Testis (tissue), 3 donors: ENCODE data around the gene SETD1B. TPM values are rescaled to one million over a fixed set of nuclear protein-coding genes. Genes with fewer than 3 reads are reported as not detected.

Experiments used
- DNase-seq: peaks from one replicate; pipeline ENCODE4 v3.0.0-alpha.2; 2019
- H3K27ac ChIP-seq, 2 donors: fragments of 200-600 bp; sonication (generic); one replicate each; pipeline ENCODE4 v1.5.1; 2019
- H3K27me3 ChIP-seq: fragments of 200-600 bp; sonication (generic); one replicate; pipeline ENCODE4 v1.5.1; 2019
- H3K36me3 ChIP-seq: fragments of 200-600 bp; sonication (generic); one replicate; pipeline ENCODE4 v1.5.1; 2017; ENCODE audit warnings: low read depth; ENCODE audit errors: missing control alignments
- H3K4me1 ChIP-seq: fragments of 200-600 bp; sonication (generic); one replicate; pipeline ENCODE4 v1.5.1; 2019
- H3K4me3 ChIP-seq, 2 donors: fragments of 200-600 bp; sonication (generic); one replicate each; pipeline ENCODE4 v1.5.1; 2017 to 2019
- H3K9me3 ChIP-seq: fragments of 200-600 bp; sonication (generic); one replicate; pipeline ENCODE4 v1.5.1; 2017
- CTCF ChIP-seq, 3 experiments: fragments of 450-650 bp in 2 of 3; fragments of 200-600 bp in 1 of 3; sonication (generic) in 1 of 3; IDR thresholded peaks; one replicate each; pipeline ENCODE4 v1.5.1; 2016 to 2019; ENCODE audit warnings: antibody characterized with exemption in 3 of 3, mild to moderate bottlenecking in 2 of 3, moderate library complexity in 1 of 3
- POLR2A ChIP-seq: fragments of 450-650 bp; IDR thresholded peaks from one replicate; pipeline ENCODE4 v1.6.1; 2017; ENCODE audit warnings: antibody characterized with exemption, mild to moderate bottlenecking, moderate library complexity
- WGBS, 2 donors: methylation state at CpG; one replicate each; pipeline ENCODE4 v1.1.5; 2018; 5-methylcytosine and 5-hydroxymethylcytosine counted together
- intact Hi-C: fragments of 100-400 bp; cut with DNase I; formaldehyde crosslinking; loops from one replicate; pipeline ENCODE4 v1.15.1; 2023; ENCODE audit warnings: low total_unique reads
- polyA plus RNA-seq: library from polyadenylated mRNA; stranded (reverse); fragments of 350-450 nt; fragmentation: Illumina TruSeq; extraction: RNeasy Lipid Tissue Mini Kit (QIAGEN cat#74804); gene quantifications from one replicate; pipeline ENCODE4 v1.2.3, GENCODE V29; 2014; ENCODE audit warnings: low read depth, low replicate concordance; ENCODE audit not compliant: insufficient read depth
- total RNA-seq, 2 donors: library from RNA; depleted of rRNA; stranded (reverse); fragments of >200 nt; gene quantifications; one replicate each; pipeline ENCODE4 v1.2.3, GENCODE V29; 2016

Gene SETD1B
- total and polyA plus RNA-seq, 3 donors from 2014 or later = 18.9 to 23.3 (median 23.1) TPM

- WGBS, 2 donors = 15 to 28% methylated on average over 16 to 23 of the region's 30 CpGs
- Histone ChIP-seq H3K27ac (peak overlapping the region; percentile 99), H3K36me3 (no peaks in the 10 kb centered on the region), H3K27me3 (no peaks in the 10 kb centered on the region), H3K4me3 (peak overlapping the region; percentile 79 to 87), H3K9me3 (no peaks in the 10 kb centered on the region), H3K4me1 (peaks cover 70% of the 10 kb centered on the region)
- intact Hi-C loops = no loop called here
- peak; percentile 83 for DNase-seq
- no peak for TF ChIP-seq POLR2A
- TF ChIP-seq CTCF (IDR thresholded peaks at IDR 0.05) = no peak
Measured at GRCh38 chr12:121799156-121799841, 4.5 kb upstream of the SETD1B start.

GRCh38 chr12:121799842-121800693 lies 3.7 kb upstream of the SETD1B start:
- peak overlapping the region; percentile 79 to 87 for H3K4me3 ChIP-seq
- peak overlapping the region; percentile 99 for H3K27ac ChIP-seq
- H3K36me3 ChIP-seq = no peaks in the 10 kb centered on the region
- WGBS, 2 donors = 0% methylated on average over 1 to 74 of the region's 84 CpGs
- peak; percentile 88 for DNase-seq
- no peaks in the 10 kb centered on the region for H3K27me3 ChIP-seq
- peaks cover 62% of the 10 kb centered on the region for H3K4me1 ChIP-seq
- intact Hi-C loops = no loop called here
- no peaks in the 10 kb centered on the region for H3K9me3 ChIP-seq
- TF ChIP-seq CTCF (IDR thresholded peaks at IDR 0.05) = no peak
- TF ChIP-seq POLR2A = no peak

GRCh38 chr12:121800694-121801594 lies 2.9 kb upstream of the SETD1B start:
- Histone ChIP-seq H3K27me3 (no peaks in the 10 kb centered on the region), H3K4me1 (peaks cover 57% of the 10 kb centered on the region), H3K36me3 (no peaks in the 10 kb centered on the region), H3K4me3 (peak overlapping the region; percentile 87 to 90), H3K9me3 (no peaks in the 10 kb centered on the region), H3K27ac (peak overlapping the region; percentile 99)
- TF ChIP-seq POLR2A = no peak
- no peak for TF ChIP-seq CTCF (IDR thresholded peaks at IDR 0.05)
- WGBS, 2 donors = 2% methylated on average over 34 to 73 of the region's 86 CpGs
- DNase-seq = peak; percentile 76
- intact Hi-C loops = no loop called here

- Histone ChIP-seq H3K36me3 (no peaks in the 10 kb centered on the region), H3K27me3 (no peaks in the 10 kb centered on the region), H3K9me3 (no peaks in the 10 kb centered on the region), H3K4me3 (peak overlapping the region; percentile 87 to 90), H3K27ac (peak overlapping the region; percentile 99), H3K4me1 (peaks cover 56% of the 10 kb centered on the region)
- intact Hi-C loops = no loop called here
- 14 to 20% methylated on average over 18 of the region's 18 CpGs for WGBS, 2 donors
- DNase-seq = no peak
- TF ChIP-seq CTCF (IDR thresholded peaks at IDR 0.05) = no peak
- TF ChIP-seq POLR2A = no peak
Measured at GRCh38 chr12:121801595-121802484, 2.0 kb upstream of the SETD1B start.
